GM19328 (cell line): ENCODE data around the gene VPS13C.

Experiments used
- ATAC-seq: cut with Tn5 transposase; IDR thresholded peaks from one replicate; pipeline ENCODE4 v1.9.1; 2021; ENCODE audit warnings: mild to moderate bottlenecking, moderate library complexity; ENCODE audit not compliant: unreplicated experiment

VPS13C gene, protein sequence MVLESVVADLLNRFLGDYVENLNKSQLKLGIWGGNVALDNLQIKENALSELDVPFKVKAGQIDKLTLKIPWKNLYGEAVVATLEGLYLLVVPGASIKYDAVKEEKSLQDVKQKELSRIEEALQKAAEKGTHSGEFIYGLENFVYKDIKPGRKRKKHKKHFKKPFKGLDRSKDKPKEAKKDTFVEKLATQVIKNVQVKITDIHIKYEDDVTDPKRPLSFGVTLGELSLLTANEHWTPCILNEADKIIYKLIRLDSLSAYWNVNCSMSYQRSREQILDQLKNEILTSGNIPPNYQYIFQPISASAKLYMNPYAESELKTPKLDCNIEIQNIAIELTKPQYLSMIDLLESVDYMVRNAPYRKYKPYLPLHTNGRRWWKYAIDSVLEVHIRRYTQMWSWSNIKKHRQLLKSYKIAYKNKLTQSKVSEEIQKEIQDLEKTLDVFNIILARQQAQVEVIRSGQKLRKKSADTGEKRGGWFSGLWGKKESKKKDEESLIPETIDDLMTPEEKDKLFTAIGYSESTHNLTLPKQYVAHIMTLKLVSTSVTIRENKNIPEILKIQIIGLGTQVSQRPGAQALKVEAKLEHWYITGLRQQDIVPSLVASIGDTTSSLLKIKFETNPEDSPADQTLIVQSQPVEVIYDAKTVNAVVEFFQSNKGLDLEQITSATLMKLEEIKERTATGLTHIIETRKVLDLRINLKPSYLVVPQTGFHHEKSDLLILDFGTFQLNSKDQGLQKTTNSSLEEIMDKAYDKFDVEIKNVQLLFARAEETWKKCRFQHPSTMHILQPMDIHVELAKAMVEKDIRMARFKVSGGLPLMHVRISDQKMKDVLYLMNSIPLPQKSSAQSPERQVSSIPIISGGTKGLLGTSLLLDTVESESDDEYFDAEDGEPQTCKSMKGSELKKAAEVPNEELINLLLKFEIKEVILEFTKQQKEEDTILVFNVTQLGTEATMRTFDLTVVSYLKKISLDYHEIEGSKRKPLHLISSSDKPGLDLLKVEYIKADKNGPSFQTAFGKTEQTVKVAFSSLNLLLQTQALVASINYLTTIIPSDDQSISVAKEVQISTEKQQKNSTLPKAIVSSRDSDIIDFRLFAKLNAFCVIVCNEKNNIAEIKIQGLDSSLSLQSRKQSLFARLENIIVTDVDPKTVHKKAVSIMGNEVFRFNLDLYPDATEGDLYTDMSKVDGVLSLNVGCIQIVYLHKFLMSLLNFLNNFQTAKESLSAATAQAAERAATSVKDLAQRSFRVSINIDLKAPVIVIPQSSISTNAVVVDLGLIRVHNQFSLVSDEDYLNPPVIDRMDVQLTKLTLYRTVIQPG (N-terminal part only)

DNA sequence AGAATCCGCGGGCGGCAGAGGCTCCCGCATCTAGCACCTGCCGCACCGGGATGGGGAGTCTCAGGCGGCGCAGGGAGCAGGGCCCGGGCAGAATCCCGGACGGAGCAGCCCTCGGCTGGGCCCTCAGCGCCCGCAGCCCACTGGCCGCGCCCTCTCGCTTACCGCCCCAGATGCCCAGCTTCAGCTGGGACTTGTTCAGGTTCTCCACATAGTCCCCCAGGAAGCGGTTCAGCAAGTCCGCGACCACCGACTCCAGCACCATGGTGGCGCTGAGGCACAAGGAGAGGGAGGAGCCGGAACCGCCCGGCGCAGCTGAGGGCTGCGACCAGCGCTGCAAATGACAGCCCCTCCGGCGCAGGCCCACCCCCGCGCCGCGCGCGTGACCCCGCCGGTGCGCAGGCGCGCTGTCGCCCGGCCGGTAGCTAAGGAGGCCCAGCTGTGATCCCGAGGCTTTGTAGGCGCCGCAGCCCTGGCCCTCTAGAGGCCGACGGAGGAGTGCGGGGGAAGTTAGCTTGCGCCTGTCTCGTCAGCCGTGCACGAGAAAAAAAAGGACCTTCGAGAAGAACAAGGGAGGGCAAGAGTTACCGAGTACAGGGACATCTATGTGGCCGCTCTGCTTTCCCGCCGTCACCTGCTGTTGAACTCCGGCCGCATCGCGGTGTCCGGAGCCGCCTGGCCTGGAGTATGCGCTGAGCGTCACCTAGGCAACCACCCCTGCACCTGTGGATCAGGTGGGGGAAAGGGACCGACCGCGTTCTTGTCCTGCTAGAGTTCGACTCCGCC lies at the start of gene VPS13C:
TSS of gene VPS13C (minus strand) at position 335 of the 783 bp plus-strand sequence. CDS start at position 262, 73 bp downstream.
- peak; percentile 89 for ATAC-seq

DNA sequence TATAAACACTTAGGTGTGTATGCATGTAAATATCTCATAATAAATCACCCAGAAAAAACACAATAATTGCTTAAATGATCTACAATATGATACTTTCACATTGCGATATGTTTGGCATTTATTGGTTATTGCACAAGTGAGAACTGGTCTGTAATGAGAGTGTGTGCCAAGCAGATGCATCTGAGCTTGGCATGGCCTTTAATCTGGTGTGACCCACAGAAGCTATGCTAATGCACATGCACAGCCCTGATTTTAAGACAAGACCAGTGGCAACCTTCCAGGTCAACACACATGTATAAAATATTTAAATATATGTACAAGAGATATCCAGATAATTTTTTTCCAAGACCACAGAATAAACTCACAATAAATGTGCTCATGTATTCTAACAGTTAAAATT lies 49.2 kb upstream of the VPS13C start:
- no peak for ATAC-seq

DNA sequence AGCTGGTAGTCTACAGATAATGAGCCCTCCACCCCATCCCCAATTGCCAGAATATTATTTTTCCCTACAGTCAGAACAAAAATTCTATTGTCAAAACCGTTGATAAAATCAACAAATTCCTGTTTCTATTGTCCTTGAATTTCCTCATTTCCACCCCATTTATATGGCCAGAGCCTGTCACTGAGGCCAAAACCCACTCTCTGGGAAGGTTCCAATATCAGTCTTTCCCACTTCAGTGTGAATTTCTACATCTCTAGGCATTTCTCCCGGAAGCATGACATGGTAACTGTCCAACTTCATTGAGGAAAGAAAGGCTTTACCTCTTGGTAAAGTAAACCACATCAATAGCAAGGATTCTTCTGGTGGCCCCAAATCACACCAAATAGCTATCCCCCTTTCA lies 48.2 kb upstream of the VPS13C start:
- no peak for ATAC-seq

DNA sequence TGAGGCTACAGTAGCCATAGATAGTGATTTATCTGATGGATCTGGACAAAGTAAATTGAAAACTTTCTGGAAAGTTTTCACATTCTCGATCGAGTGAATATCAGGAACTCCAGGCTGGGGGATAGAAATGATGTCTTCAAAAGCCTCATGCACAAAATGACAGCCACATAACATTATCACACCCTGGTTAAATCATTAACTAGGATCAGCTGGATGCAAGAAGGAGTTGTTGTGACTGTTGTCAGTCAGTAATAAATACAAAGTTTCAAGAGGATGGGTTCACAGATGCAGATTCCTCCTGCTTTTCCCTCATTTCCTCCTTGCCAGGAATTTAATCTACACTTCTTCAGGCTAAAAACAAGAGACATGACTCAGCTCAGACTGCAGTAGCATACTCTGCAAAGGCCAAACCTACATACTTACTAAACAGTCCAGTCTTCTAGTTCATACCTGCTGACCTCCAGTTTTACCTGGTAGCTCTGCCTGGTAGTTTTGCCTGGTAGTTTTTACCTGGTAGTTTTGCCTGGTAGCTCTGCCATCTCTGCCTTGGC lies 47.4 kb upstream of the VPS13C start:
- no peak for ATAC-seq

DNA sequence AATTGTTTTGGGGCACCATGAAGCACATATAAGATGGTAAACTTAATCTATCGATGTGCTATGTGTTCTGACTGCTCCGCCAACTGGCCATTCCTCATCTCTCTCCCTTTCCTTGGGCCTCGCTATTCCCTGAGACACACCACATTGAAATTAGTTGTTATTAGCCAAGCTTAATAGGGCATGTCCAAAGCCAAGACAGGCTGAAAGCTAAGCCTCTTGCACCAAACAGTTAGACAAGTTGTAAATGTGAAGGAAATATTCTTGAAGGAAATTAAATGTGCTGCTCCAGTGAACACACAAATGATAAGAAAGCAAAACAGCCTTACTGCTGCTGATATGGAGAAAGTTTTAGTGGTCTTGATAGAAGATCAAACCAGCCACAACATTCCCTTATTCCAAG lies 45.8 kb upstream of the VPS13C start:
- ATAC-seq = no peak

DNA sequence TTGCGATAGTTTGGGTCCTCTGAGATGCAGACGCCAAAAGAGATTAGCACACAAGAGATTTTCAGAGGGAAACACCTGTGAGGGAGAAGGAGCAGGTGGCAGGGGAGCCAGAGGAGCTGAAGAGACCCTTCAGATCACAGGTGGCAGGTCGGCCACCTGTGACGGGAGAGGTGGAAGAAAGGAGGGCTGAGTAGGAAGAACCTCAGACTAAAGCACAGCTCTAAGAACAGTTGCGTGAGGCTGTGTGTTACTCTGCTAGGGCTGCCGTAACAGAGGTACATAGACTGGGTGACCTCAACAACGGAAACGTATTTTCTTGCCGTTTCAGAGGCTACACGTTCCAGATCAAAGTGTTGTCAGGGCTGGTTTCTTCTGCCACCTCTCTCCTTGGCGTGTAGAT lies 45.0 kb upstream of the VPS13C start:
- ATAC-seq = no peak

DNA sequence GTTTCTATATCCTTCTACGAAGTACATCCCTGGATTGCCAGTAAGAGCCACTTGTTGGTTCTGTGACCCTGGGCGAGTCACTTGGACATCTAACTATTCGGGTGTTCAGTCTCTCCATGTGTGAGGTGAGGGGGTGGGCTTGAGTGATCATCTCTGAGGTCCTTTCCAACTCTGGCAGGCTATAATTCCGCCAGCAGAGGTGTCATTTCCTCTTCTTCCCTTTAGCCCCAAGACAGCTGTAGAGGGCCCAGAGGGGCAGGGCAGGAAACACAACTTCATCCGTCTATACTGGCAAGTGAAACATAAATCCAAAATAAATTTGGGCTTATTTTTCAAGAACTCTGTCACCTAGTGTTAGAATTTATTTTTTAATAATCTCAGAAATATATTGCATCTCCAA lies 44.6 kb upstream of the VPS13C start:
- no peak for ATAC-seq

DNA sequence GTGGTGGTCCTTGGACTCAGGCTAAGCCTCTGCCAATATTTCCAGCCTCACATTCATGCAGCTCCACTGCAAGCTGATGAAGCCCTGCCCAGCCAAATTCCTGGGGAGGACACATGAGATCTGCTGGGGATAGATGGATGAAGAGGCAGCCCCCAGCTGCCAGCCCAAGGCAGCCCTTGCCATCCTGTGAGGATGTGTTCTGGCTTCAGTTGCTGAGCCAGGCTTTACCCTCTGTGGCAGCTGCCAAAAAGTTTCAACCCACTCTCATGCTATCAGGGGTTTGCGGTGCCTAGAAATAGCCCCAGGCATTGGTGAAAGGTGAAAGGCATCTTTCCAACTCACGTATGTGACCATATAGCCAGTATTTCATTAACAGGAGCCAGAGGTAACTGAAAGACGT lies 44.2 kb upstream of the VPS13C start:
- ATAC-seq = no peak

DNA sequence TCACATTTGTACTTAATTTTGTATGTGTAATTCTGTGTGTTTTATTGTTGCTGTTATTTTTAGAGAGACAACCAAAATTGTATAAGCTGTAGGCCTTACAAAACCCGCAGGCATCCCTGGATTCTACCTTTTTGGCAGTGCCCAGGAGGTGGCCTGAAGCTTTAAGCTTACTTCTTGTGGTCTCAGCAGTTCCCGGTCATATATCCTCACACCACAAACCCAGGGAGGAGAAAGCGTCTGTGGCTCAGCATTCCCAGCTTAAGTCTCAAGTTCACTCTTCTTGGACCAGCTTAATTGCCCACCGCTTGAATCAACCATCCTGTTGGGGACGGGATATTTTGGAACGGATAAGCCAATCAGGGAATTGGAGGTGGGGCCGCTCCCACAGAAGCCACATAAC lies 43.2 kb upstream of the VPS13C start:
- ATAC-seq = no peak

DNA sequence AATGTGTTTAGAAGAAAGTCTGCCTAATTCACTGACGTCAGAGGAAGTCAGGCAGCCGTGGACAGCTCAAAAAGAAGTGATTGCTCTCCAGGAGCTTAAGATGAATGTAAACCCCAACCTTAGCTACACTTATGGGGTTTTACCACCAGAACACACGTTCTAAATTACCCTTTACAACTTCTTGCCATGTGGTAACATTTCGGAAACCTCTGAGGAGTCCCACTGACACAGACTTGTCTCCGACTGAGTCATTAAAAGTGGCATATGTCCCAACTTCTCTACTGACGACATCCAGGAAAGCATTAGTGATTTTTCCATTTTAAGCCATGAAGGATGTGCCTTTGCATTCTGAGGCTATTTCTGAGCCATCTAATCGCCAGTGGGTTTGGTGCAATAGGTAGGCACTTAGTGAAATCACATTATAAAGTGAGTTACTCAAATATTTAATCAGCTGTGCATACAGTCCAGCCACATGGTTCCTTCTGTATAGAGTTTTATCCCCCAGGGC lies 38.9 kb upstream of the VPS13C start:
- no peak for ATAC-seq

DNA sequence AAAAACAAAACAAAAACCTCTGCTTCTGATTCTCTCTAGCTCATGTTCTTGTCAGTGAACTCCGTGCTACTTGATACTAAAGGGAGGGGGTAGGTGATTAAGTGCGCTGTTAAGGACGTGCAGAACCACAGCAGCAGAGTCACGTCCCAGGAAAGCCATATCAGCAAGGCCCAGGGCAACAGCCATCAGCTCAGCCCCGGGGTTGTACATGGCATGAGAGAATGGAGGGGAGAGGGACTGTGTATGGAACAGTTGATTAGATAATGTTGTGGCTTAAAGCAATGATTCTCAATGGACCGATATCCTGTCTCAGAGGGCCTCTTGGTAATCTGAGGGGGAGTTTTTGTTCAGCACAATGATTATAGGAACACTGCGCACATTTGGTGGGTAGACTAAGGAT lies 34.1 kb upstream of the VPS13C start:
- no peak for ATAC-seq

DNA sequence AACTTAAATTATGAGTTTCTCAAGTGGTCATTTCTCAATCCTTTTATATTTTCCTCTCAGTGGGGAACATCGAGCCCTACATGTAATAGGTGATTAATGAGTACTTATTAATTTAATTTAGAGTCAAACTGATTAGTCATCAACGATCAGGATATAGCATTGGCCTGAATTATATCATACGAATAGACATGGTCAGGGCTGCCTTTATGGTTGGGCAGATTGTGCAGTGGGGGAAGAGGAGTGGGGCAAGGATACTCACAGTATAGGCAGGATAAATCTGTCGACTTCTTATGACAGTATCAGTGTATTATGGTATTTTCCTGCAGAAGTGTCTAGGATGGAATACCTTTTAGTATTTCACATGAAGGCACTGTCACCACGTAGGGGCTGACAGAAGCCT lies 33.6 kb upstream of the VPS13C start:
- no peak for ATAC-seq

DNA sequence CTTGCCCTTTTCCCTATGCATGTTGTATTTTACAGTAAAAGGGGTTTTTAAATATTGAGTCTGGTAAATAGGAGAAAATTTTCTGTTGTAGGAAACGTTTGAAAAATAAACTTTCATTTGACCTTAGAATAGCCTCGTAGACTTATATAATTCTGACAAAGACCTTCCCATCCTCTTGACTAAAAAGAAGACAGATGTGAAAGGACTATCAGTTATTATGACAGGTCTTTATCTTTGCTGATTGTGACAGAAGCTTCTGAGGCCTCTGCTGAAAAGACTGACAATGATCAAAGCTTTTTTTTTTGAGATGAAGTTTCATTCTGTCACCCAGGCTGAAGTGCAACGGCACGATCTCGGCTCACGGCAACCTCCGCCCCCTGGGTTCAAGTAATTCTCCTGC lies 30.7 kb upstream of the VPS13C start:
- ATAC-seq = no peak

DNA sequence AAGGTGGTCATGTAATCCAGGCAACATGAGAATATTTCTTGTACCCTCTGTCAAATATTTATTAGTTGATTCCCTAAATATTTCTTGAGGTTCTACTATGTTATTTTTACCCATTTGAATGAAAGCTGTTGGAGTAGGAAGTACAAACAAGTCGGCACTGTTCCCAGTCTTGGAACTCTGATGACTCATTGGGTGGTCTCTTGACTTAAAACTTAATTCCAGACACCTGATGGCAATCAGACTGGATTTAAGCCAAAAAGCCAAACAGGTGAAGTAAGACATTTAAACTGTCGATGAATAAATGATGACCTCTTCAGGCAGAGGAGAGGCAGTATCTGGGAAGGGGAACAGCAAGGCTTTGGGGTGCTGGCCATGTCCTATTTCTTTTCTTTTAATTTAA lies 29.4 kb upstream of the VPS13C start:
- no peak for ATAC-seq

DNA sequence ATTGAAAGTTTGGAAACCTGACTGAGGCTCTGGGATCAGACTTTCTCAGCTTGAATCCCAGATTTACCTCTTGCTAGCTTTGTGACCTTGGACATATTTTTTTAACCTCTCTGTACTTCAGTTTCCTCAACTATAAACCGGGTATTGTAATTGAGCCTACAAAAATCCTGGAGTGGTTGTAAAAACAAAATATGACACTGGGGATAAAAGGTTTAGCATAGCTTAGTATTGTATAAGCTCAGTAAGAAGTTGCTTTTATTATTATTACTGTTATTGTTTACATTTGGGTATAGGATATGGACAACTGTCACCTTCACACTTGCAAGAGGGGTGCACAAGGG lies 28.1 kb upstream of the VPS13C start:
- no peak for ATAC-seq

DNA sequence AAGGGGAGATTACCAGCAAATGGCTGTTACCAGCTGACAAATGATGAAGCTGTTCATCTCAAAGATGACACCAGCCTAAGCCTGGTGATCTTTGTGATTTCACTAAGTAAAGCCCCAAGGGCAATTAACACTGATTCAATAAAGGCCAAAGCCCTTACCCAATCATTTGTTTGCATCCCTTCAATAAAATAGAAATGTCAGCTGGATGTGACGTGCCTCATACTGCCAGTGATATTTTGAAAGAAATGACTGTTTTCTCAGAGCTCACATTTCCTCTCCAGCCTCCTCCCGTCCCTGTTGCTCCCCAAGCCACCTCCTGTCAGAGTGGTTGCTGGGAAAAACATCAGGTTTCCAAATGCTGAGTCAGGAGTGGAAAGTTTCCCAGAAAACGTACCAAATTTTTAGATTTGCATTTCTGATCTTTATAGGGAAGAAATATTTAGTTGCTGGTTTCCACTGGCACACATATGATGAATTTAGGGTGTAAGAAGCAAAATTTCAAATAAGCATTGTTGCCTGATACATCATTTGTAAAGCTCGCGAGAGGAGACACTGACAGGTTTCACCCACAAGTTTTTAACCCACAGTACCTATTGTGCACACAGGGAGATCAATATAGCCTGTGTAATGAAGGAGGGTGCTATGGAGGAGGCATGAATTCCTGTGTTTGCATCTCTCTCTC lies 27.6 kb upstream of the VPS13C start:
- no peak for ATAC-seq

DNA sequence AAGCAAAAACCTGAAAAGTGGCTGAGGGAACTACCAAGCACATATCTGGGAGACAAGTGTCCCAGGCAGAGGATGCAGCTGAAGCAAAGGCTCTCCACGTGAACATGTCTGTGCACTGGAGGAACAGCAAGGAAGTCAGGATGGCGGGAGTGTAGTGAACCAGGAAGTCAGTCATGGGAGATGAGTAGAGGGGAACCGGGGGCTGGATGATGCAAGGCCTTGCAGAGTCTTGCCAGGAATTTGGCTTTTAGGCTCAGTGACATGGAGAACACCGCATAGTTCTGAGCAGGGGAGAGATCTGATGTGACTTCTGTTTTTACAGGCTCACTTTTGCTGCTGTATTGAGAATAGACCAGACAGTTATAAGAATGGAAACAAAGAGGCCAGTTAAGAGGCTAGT lies 25.5 kb upstream of the VPS13C start:
- no peak for ATAC-seq

DNA sequence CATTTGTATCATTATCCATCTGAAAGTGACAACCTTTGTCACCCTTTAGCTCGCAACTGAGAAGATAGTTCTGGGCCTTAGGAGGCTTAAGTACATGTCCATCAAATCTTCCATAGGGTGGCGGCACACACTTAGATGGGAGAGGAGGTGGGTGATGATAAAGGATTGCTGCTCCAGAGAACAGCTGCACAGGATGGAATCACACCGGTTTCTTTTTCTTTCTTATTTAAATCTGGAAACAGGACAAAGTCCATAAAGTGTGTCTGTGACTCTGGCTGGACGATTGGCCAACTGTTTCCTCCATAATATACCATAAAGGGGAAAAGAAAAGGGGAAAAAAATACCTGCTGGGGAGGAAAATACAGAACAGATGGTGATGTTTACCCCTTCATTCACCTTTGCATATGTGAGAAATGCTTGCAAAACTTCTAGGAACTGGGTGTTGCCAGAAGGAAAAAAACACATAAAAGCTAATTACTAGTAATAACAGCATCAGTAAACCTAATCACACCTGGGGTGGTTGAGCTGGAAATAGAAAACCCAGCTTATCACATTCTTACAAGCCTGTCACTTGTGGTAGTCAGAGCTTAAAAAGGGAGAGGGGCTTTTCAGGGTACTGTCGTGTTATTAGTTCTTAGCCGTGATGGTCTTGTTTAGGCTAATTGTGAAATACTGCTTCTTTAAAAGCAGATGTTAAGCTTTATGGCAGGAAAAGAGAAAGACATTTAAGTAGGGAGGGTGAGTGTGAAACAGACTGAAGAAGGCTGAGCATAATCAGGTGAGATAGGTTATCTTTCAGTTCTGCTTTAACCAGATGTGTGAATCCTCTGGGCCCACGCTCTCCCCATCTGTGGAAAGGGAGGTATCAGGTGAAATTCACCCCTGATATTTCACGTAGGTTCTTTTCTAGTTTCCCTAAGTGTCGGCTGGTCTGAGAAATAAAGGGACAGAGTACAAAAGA lies 23.2 kb upstream of the VPS13C start:
- ATAC-seq = no peak
